ENCODE measurements around the gene HNRNPAB.

Gene HNRNPAB

DNA sequence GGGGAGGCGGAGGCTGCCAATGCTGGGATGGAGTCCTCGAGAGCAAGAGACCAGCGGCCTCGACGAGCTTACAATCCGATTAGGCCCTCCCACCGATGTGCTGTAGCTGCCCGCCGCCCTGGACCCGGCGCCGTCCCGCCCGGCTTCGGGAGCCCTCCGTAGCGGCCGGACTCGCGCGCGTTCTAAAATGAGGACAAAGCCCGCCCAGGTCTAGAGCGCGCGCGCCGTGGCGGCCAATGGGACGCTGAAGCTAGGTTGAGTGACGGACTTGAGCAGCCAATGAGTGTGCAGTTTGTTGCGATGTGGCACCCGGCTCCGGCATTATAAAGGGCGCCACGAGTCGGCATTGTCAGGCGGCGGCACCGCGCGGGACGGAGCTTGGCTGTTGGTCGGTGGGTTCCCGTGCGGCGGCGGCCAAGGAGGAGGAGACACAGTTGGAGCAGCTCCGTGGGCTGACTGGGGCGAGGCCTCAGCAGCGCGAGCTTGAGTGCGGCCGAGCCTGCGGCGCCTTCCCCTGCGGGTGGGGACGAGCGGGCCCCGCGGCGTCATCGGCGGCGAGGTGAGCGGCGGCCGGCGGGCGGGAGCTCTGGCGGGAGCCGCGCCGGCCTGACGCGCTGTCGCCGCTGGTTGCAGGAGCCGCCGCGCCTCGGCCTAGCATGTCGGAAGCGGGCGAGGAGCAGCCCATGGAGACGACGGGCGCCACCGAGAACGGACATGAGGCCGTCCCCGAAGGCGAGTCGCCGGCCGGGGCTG is at the start of gene HNRNPAB:
HNRNPAB (plus strand) TSS at position 352 of the 753 bp plus-strand sequence; CDS start at position 657, 305 bp downstream.
- peak; percentile 96 for DNase-seq (ENCODE audit: low spot score)

DNA sequence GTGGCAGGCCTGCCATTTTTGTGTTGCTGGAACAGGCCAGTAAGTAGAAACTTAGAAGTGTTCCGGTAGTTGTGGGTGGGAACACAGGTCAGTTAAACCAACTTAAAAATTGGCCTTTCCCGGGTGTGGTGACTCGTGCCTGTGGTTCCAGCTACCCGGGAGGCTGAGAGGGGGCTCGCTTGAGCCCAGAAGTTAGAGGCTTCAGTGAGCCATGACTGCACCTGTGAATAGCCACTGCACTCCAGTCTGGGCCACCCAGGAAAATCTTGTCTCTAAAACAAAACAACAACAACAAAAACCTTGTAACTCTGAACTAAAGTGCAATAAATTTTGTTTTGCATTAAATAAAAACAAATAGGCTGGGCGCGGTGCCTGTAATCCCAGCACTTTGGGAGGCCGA is 49.3 kb upstream of the HNRNPAB start:
- no peak for DNase-seq (ENCODE audit: low spot score)

DNA sequence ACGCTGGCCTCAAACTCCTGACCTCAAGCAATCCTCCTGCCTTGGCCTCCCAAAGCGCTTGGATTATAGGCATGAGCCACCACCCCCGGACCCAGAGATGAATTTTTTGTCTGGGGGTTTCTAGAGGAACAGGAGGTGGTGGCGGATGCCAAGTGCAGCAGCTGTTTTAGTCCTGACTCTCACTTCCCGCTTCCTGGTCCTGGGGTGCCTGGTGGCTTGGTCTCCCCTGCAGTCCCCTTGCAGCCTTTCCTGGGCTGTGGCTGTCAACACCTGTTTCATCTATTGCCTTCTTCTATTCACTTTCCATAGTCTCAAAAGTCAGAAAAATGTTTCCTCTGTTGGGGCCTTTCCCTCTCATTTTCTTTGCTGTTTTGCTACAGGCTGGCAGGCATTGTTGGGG is 44.2 kb upstream of the HNRNPAB start:
- no peak for DNase-seq (ENCODE audit: low spot score)

DNA sequence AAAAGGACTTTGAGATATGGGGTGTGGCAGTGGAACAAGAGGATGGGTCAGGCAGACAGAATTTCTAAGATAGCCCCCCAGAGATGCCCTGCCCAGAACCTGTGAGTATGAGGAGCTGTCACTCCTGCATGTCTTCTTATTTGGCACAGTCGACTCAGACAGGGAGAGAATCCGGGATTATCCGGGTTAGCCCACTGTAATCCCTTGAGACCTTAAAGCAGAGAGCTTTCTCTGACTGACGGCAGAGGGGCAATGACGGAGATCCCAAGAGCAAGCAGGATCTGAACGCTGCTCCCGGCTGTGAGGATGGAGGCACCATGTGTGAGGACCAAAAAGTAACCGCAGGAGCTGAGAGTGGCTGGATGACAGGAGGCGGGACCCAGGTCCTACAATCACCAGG is 41.9 kb upstream of the HNRNPAB start:
- no peak for DNase-seq (ENCODE audit: low spot score)

DNA sequence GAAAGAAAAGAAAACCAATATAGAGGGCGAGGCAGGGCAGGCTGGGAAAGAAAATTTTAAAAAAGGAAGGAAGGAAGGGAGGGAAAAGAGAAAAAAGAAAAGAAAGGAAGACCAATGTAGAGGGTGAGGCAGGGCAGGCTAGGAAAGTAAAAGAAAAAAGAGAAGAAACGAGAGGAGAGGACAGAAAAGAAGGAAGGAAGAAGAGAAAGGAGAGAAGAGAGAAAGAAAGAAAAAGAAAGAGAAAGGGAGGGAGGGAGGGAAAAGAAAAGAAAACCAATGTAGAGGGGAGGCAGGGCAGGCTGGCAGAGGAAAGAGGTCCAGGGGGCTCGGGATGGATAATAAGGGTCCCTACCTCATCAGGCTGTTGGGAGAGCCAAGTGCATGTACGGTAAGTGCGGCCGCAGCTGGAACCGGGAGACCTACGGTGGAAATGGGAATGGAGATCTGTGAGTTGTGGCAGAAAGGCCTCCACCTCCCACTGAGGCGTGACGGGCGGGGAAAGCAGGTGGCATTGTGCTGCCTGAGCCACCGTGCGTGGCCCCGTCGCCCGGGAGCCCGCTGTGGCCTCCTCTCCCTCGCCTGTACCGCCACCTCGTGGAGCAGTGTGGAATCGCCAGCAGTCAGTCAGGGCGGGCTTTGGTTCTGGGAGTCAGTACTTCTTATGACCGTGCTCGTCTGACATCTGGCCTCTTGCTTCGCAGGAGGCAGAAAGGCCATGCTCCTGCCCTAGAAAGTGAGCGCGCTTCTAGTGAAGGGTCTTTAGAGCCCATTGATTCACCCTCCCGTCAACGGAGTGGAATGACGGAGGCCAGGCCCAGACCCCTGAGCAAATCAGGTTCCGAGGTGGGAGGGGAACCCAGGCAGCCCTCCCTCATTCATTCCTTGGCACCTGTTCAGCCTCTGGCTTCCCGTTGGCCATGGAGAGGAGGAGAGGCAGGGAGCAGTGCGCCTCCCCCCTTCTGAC is 40.3 kb upstream of the HNRNPAB start:
- peak; percentile 86 for DNase-seq (ENCODE audit: low spot score)

DNA sequence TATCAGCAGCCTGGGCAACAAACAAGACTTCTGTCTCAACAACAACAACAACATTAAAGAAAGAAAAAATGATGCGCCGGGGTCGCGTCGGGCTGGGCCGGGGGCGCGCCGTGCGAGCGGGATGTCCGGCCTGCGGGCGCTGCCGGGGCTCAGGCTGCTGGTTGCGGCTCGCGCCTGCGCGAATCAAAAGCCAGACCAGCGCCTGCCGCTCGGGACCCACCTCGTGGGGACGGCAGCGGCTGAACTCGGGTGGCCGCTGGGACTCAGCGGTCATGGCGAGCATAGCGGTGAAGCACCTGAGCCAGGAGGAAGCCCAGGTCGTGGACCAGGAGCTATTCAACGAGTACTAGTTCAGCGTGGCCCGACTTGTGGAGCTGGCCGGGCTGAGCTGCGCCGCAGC is 38.8 kb upstream of the HNRNPAB start:
- no peak for DNase-seq (ENCODE audit: low spot score)

DNA sequence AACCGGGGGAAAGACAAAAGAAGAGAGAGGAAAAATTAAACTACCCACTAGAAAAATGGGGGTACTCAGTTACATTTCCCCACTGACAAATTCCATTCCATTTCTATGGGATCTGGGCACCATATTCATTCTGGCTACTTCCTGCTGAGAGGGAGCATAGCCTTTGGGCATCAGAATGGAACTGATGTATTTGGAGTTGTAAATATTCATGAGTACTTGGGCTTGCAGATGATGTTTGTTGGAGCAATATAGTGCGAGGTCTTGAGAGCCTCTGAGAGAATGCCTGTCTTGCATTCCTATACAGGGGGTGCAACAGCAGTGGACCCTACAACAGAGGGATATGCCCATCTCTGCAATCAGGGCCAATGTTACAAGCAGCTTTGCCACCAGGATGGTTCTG is 33.9 kb upstream of the HNRNPAB start:
- no peak for DNase-seq (ENCODE audit: low spot score)

DNA sequence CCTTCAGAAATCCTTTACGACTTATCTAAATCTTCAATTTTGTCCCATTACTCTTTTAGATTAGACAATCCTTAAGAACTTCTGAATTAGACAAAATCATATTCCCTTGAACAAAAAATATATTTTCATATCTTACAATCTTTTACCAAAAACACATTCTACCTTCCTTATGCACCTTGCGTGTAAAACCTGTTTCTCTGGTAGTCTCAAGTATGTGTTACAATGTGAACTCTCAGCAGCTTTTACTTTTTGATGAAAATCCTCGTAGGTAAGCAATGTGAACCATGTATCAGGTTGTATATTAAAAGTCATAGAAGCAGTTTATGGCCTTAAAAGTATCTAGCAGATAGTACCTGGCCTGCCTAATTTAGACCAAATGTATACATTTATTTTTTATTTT is 29.9 kb upstream of the HNRNPAB start:
- DNase-seq (ENCODE audit: low spot score) = no peak

DNA sequence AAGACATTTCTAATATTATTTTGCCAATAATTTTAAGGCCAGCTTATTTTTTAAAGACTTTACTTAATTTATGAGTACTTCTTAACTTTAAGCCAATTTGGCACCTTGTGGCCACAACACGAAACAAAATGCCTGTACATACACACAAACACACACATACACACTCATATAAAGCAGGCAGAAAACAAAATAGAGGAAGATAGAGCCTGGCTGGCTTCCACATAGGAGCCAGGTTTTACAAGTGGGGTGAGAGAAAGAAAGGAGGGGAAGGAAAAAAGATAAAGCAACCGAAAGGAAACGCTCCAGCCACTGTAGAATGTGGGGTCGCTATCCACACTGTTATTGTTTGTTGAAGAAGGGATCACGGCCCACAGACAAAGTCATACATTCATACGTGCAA is 27.5 kb upstream of the HNRNPAB start:
- no peak for DNase-seq (ENCODE audit: low spot score)

DNA sequence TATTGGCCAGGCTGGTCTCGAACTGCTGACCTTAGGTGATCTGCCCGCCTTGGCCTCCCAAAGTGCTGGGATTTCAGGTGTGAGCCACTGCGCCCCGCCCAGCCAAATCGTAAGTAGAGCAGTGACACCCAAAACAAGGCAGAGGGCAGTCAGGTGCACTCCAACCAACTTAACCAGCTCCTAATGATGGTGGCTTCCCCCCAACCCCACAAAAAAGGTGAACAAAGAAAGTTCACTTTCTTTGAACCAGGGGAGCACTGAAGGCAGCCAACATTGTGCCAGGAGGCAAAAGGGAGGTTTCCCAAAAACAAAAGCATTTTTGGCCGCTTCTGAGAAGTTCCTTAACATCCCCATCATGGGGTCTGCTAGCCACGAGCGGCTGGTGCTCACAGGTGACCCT is 26.8 kb upstream of the HNRNPAB start:
- no peak for DNase-seq (ENCODE audit: low spot score)

DNA sequence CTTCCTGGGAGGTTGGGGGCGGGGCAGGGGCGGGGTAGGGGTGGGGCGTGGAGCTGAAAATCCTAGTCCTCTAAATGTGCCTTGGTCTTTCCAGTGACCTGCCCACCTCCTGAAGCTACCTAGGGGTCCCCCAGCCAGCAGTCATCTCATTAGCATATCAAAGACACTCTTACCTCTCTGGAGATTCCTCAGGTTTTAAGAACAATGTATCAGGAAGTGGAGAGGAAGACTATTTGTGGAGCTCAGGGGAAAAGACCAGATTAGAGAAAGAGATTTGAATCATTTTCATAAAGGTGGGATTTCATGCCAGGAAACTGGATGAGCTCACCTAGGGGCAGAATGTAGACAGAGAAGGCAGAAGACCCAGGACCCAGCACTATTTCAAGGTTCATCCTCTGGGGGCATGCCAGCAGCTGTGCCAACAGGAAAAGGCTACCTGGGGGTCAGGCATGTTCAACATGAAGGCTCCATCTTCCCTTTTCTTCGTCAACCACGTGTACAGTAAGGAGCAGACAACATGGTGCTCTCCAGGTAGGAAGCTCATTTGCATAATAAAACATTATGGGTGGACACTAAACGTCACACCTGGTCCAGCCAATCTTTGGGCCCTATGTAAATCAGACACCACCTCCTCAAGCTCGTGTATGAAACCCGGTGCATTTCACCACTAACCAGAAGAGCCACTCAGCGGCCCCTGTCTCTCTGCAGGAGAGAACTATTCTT is 24.0 kb upstream of the HNRNPAB start:
- no peak for DNase-seq (ENCODE audit: low spot score)

DNA sequence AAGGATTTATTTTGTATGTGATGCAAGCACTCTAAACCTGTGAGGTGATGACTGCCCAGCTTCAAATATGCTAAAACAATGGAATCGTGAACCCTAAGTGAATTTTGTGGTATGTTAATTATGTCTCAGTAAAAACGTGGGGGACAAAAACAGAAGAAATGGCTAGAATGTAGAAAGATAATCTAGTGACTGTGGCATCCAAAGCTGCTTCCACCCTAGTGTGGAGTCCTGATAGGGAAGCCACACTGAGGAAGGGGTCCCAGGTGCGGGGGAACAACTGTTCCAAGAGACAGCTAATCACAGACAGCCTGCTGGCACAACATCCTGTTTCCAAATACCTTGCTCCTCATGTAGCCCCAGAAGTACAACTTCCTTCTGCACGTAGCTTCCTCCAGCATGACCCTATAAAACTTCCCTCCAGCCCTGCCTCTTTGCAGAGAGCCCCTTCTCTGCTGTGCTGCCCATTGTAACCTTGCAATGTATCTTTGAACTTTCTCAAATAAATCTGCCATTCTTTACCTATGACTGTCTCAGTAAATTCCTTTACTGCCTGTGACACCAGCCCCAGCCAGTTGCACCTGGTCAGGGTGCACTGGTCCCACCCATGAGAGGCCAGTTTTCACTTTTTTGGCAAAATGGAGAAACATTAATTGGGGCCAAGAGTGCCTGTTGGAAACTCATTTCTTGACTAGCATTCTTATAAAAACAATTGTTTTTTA is 22.0 kb upstream of the HNRNPAB start:
- DNase-seq (ENCODE audit: low spot score) = no peak

DNA sequence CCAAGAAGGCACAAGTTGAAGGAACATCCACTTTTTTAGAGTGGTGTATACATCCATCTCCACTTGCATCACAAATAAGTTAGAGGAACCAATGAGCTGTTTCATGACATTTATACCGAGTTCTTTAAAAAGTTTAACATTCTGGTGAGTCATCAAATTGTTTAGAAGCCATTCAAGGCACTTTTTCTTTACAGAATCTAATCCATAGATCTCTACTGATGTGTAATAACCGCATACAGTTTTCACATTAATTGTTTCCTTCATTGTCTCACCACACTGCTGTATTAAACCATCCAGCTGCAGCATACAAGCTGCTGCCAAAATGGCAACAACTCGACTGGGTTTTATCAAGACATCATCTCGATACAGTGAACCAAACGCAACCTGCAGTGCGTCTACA is 17.9 kb upstream of the HNRNPAB start:
- no peak for DNase-seq (ENCODE audit: low spot score)

DNA sequence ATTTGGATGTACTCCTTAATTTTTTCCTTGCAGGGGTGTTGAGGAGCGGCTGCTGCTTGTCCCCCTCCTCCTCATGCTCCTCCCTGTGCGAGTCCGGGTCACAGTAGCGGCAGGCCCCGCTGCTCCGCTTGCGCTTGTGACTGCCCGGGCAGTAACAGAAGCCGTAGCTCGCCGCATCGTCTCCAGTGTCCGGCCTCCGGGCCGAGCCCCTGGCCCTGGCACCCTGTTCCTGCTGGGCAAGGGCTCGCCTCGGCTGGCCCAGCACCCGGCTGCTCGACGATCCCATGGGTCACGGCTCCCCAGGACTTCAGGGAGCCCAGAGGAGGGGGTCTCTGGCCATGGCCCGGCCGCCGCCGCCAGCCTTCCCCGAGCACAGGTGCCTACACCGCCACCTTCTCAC is 17.3 kb upstream of the HNRNPAB start, which contains the start of gene GMCL2:
GMCL2 (minus strand) TSS at position 358 of the 400 bp plus-strand sequence; CDS start at position 286, 72 bp downstream.
- DNase-seq (ENCODE audit: low spot score) = no peak

DNA sequence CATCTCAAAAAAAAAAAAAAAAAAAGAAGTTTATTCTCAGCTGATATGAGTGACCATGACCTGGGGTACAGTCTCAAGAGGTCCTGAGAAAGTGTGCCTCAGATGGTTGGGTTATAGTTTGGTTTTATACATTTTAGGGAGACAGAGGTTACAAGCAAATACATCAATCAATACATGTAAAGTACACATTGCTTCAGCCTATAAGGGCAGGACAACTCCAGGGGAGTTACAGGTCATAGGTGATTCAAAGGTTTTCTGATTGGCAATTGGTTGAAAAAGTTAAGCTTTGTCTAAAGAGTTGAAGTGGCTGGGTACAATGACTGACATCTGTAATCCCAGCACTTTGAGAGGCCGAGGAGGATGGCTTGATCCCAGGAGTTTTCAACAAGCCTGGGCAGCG is 14.9 kb upstream of the HNRNPAB start:
- DNase-seq (ENCODE audit: low spot score) = no peak

DNA sequence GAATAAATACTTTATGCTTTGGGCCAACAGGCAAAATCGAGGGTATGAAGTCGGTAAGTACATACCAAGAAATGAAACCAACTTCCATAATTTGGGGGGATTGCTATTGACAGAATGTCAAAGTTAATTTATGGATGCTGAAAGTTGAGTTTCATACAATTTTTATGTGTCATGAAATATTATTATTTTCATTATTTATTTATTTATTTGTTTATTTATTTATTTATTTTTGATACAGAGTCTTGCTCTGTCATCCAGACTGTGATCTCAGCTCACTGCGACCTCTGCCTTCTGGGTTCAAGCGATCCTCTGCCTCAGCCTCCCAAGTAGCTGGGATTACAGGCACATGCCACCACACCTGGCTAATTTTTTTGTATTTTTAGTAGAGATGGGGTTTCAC is 12.7 kb upstream of the HNRNPAB start:
- no peak for DNase-seq (ENCODE audit: low spot score)

DNA sequence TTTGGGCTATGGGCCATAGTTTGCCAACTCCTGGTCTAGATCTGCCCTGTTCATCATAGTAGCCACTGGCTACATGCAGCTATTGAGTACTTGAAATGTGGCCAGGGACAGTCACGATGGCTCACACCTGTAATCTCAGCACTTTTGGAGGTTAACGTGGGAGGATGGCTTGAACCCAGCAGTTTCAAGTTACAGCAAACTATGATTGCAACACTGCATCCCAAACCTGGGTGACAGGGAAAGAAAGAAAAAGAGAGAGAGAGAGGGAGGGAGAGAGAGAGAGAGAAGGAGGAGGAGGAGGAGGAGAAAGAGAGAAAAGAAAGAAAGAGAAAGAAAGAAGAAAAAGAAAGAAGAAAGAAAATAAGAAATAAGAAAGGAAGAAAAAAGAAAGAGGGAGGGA is 12.1 kb upstream of the HNRNPAB start:
- no peak for DNase-seq (ENCODE audit: low spot score)

DNA sequence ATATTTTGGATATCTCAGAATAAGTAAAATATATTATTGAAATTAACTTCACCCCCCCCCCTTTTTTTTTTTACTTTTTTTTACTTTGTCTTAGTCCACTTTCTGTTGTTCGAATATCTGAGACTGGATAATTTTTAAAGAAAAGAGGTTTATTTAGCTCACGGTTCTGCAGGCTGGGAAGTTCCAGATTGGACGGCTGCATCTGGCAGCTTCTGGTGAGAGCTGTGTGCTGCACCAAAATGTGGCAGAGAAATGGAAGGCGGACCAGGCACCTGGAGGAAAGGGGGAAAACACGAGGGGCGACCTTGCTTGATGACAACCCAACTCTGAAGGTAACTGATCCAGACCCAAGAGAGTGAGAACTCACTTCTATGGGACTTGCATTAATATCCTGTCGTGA is 11.5 kb upstream of the HNRNPAB start:
- no peak for DNase-seq (ENCODE audit: low spot score)

DNA sequence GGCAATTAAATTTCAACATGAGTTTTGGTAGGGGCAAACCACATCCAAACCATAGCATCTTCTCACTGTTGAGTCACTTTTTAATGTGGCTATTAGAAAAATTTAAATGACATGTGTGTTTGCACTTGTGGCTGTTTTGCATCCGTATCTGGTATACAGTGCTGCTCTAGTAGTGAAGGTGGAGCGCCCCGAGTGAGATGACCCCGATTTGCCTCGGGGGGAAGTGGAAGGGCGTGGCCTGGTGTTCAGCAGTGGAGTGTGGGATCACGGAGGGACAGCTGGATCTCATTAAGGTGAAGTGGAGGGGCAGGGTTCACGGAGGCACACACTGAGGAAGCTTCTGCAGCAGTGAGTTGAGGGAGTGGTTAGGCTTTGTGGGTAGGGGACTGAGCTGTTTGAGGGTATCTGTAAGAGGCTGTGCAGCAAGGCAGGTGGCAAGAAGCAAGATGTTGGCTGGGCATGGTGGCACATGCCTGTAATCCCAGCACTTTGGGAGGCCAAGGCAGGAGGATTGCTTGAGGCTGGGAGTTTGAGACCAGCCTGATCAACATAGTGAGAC is 11.0 kb upstream of the HNRNPAB start:
- DNase-seq (ENCODE audit: low spot score) = no peak

DNA sequence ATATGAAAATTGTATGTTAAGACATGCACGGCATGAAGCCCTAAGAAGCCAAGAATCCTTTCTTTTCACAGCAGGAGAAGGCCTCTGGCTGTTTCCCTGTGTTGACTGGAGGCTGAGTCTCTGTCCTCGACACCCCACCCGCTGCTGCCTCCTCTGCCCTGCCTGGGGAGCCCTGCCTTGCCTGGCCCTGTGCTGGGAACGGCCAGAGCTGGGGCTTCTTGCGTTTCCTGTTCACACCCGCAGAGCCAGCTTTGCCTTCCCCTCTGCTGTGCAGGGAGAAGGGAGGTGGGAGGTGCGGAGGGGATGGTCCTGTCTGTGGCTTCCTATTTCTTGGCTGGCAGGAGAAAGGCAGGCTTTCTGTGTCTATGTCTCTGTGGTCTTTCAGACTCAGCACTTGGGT is 10.3 kb upstream of the HNRNPAB start:
- DNase-seq (ENCODE audit: low spot score) = no peak

DNA sequence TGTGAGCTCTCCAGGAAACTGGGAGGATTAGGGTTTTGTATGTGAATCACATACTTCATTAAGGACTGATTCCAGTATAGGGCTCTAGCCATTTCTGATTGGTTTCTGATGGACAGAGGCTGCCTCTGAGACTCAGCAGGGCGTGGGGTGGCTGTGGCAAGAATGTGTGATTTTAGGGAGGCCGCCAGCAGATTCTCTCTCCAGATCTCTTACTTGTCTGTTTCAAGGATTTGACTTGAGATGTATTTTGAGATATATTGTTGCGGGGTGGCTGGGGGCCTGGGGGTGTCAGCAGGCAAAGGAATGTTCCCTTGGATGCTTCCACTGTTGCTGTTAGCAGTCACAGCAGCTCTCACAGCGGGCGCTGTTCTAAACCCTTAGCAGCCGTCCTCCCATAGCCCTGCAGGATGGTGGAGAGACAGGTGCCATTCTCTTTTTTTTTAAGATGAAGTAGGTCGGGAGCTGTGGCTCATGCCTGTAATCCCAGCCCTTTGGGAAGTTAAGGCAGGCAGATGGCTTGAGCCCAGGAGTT is 8.0 kb upstream of the HNRNPAB start:
- DNase-seq (ENCODE audit: low spot score) = no peak

Measured in cerebellar cortex (tissue), 1 donor.